GM23338 (cell line): ENCODE data around the gene STX8. TPM values are rescaled to one million over a fixed set of nuclear protein-coding genes. Genes with fewer than 3 reads are reported as not detected.

ENCODE experiments used
- ATAC-seq: fragments of 200-7000 bp; cut with Tn5 transposase; 3 replicates; pipeline ENCODE4 v1.9.1; 2020
- DNase-seq: peaks from one replicate; pipeline ENCODE4 v3.0.0-alpha.2; 2015; ENCODE audit warnings: low spot score
- H2AFZ ChIP-seq: fragments of 200-600 bp; sonication (generic); 2 replicates; pipeline ENCODE4 v1.8.0; 2016; ENCODE audit warnings: antibody characterized with exemption, mild to moderate bottlenecking, moderate library complexity
- H3F3A ChIP-seq: fragments of 200-600 bp; sonication (generic); replicated peaks from 2 replicates; pipeline ENCODE4 v1.8.0; 2017; ENCODE audit warnings: antibody characterized with exemption, mixed run types, low read depth
- H3K27ac ChIP-seq: fragments of 200-600 bp; sonication (generic); 2 replicates; pipeline ENCODE4 v1.6.1; 2016; ENCODE audit warnings: low read depth
- H3K27me3 ChIP-seq: fragments of 200-600 bp; sonication (generic); 2 replicates; pipeline ENCODE4 v1.8.0; 2016; ENCODE audit warnings: mild to moderate bottlenecking, mixed run types, moderate library complexity; ENCODE audit not compliant: insufficient read depth
- H3K36me3 ChIP-seq: fragments of 200-600 bp; sonication (generic); 2 replicates; pipeline ENCODE4 v1.8.0; 2016; ENCODE audit warnings: mild to moderate bottlenecking; ENCODE audit not compliant: insufficient read depth
- H3K4me1 ChIP-seq: fragments of 200-600 bp; sonication (generic); 2 replicates; pipeline ENCODE4 v1.8.0; 2016; ENCODE audit warnings: mild to moderate bottlenecking, moderate library complexity; ENCODE audit not compliant: insufficient read depth
- H3K4me2 ChIP-seq: fragments of 200-600 bp; sonication (generic); 2 replicates; pipeline ENCODE4 v1.7.1; 2017; ENCODE audit warnings: mixed run types
- H3K4me3 ChIP-seq: fragments of 200-600 bp; sonication (generic); 2 replicates; pipeline ENCODE4 v1.6.1; 2016; ENCODE audit warnings: mixed run types
- H3K79me2 ChIP-seq: fragments of 200-600 bp; sonication (generic); replicated peaks from 2 replicates; pipeline ENCODE4 v1.8.0; 2017; ENCODE audit warnings: mild to moderate bottlenecking; ENCODE audit not compliant: insufficient read depth
- H3K9me2 ChIP-seq: fragments of 200-600 bp; sonication (generic); 2 replicates; pipeline ENCODE4 v1.8.0; 2017; ENCODE audit not compliant: insufficient read depth
- H4K20me1 ChIP-seq: fragments of 200-600 bp; sonication (generic); replicated peaks from 2 replicates; pipeline ENCODE4 v1.8.0; 2017; ENCODE audit warnings: mild to moderate bottlenecking; ENCODE audit not compliant: insufficient read depth
- H3K27ac Mint-ChIP-seq: 2 replicates; pipeline ENCODE4 v1.8.0; 2020; ENCODE audit warnings: inconsistent platforms, mild to moderate bottlenecking, moderate library complexity, mixed read lengths
- H3K27me3 Mint-ChIP-seq: 3 replicates; pipeline ENCODE4 v1.8.0; 2022; ENCODE audit warnings: low read depth, mild to moderate bottlenecking, moderate library complexity, mixed read lengths, inconsistent platforms; ENCODE audit not compliant: insufficient read depth, poor library complexity
- H3K36me3 Mint-ChIP-seq: 3 replicates; pipeline ENCODE4 v1.8.0; 2021; ENCODE audit warnings: low read depth, mild to moderate bottlenecking, inconsistent platforms, moderate library complexity, mixed read lengths
- H3K4me1 Mint-ChIP-seq: 3 replicates; pipeline ENCODE4 v1.8.0; 2020; ENCODE audit warnings: mild to moderate bottlenecking, inconsistent platforms, mixed read lengths
- H3K4me3 Mint-ChIP-seq: 3 replicates; pipeline ENCODE4 v1.8.0; 2021; ENCODE audit warnings: moderate library complexity, mild to moderate bottlenecking, inconsistent platforms, mixed read lengths
- H3K9me3 Mint-ChIP-seq: 3 replicates; pipeline ENCODE4 v1.8.0; 2020; ENCODE audit warnings: moderate library complexity, mild to moderate bottlenecking, inconsistent platforms, mixed read lengths
- CREB1 ChIP-seq: fragments of 250-450 bp; sonication (Bioruptor Pico); IDR thresholded peaks from 2 replicates; pipeline ENCODE4 v1.5.0; 2020; ENCODE audit warnings: low read depth, mild to moderate bottlenecking, moderate library complexity
- JUNB ChIP-seq: IDR thresholded peaks from one replicate; pipeline ENCODE4 v1.6.1; 2016; ENCODE audit warnings: antibody characterized with exemption; ENCODE audit not compliant: unreplicated experiment
- POLR2AphosphoS5 ChIP-seq: IDR thresholded peaks from 2 replicates; pipeline ENCODE4 v1.6.1; 2016; ENCODE audit warnings: antibody characterized with exemption, low read depth
- ZNF114 ChIP-seq: fragments of 250-450 bp; sonication (Bioruptor Pico); IDR thresholded peaks from 2 replicates; pipeline ENCODE4 v1.5.0; 2020; ENCODE audit warnings: mild to moderate bottlenecking, moderate library complexity
- ZNF331 ChIP-seq: fragments of 250-450 bp; sonication (Bioruptor Pico); IDR thresholded peaks from 2 replicates; pipeline ENCODE4 v1.5.0; 2020; ENCODE audit warnings: low read depth, mild to moderate bottlenecking, moderate library complexity
- polyA plus RNA-seq: library from polyadenylated mRNA; unstranded; fragments of >200 nt; fragmentation: Nextera tagmentation; extraction: Ambion mirVana; gene quantifications from 2 replicates; pipeline ENCODE4 v1.2.1, GENCODE V29; 2016
- total RNA-seq: library from RNA; depleted of rRNA; stranded (reverse); fragments of >200 nt; shearing (Covaris generic); gene quantifications from 2 replicates; pipeline ENCODE4 v1.2.3, GENCODE V29; 2014
- TF ChIP-seq, protein P1 (sequence below), 2 experiments: fragments of 200-600 bp in 1 of 2; sonication (generic) in 1 of 2; conservative IDR thresholded peaks; 2 replicates each; pipeline versions ENCODE4 v1.5.1 to v1.6.1; 2016 to 2017; ENCODE audit warnings: antibody characterized with exemption in 2 of 2, low read depth in 2 of 2, mild to moderate bottlenecking in 2 of 2, moderate library complexity in 1 of 2
- TF ChIP-seq, protein P2 (sequence below): IDR thresholded peaks from 2 replicates; pipeline ENCODE4 v1.6.1; 2016; ENCODE audit warnings: antibody characterized with exemption
- TF ChIP-seq, protein P3 (sequence below): IDR thresholded peaks from one replicate; pipeline ENCODE4 v1.6.1; 2018; ENCODE audit warnings: antibody characterized with exemption; ENCODE audit not compliant: unreplicated experiment

The STX8 gene
- total and polyA plus RNA-seq, 2 experiments from 2014 or later: 59.4 to 82.3 TPM

DNA sequence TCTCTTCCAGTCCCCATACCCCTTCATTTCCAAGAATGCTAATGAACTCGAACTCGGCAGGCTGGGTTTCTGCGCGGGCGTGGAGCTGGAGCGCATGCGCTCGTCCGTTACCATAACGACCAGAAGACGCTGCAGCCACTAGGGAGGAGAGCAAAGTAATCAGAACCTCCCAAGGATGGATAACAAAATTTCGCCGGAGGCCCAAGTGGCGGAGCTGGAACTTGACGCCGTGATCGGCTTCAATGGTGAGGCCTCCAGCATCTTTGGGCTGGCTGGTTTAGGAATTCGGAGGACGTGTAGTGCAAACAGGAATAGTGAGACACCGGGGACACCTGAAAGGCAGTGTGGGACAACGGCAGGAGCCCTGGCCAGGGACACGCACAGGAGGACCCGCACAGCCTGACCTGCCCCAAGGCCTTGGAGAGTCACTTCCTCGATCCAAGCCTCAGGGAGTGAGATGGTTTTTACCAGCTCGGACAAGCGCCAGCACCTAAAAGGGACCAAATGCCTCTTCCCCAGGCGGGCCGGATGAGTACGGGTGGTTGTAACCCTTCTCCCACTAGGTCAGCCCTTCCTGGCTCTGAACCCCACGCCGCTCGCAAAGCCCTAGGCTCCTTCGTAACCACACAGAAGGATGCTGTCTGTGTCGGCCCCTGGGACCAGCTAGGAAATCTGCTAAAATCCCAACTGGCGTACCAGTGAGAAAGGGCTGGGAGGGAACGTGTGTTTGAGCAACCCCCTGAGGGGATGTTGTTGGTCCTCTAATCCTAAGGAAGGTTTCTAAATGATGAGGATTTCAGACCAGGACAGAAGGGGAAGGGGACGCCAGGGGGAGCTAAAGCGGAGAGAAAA, 1.1 kb upstream of the STX8 start, which contains the start of gene CFAP52:
CFAP52 (plus strand) TSS at position 122 of the 852 bp plus-strand sequence; CDS start at position 176, 54 bp downstream.
- peak within 1 kb of the TSS; percentile 78; the same call in 1 of the 2 replicates for H3K27ac Mint-ChIP-seq
- 0 out of 2 replicates have a peak, but pooled peaks cover 4% of the 10 kb centered on the region for H3K79me2 ChIP-seq
- H3K36me3 ChIP-seq: no peaks in the 10 kb centered on the region
- peak within 1 kb of the TSS; percentile 88 for H3K4me3 ChIP-seq
- H3K27ac ChIP-seq: no peak within 1 kb of the TSS
- H3K9me3 Mint-ChIP-seq: peaks cover 2% of the 10 kb centered on the region; the same call in 1 of the 3 replicates
- peaks cover 8% of the 10 kb centered on the region for H3K27me3 Mint-ChIP-seq
- H3K4me1 Mint-ChIP-seq: peaks cover 5% of the 10 kb centered on the region; the same call in 2 of the 3 replicates
- H3F3A ChIP-seq: no peaks in the 10 kb centered on the region
- H3K27me3 ChIP-seq: no peaks in the 10 kb centered on the region
- H3K4me3 Mint-ChIP-seq: peak within 1 kb of the TSS; percentile 79
- H3K4me2 ChIP-seq: peak within 1 kb of the TSS; percentile 87
- ATAC-seq (peak; percentile 81), DNase-seq (peak; percentile 94)
- TF ChIP-seq, protein P1, sequence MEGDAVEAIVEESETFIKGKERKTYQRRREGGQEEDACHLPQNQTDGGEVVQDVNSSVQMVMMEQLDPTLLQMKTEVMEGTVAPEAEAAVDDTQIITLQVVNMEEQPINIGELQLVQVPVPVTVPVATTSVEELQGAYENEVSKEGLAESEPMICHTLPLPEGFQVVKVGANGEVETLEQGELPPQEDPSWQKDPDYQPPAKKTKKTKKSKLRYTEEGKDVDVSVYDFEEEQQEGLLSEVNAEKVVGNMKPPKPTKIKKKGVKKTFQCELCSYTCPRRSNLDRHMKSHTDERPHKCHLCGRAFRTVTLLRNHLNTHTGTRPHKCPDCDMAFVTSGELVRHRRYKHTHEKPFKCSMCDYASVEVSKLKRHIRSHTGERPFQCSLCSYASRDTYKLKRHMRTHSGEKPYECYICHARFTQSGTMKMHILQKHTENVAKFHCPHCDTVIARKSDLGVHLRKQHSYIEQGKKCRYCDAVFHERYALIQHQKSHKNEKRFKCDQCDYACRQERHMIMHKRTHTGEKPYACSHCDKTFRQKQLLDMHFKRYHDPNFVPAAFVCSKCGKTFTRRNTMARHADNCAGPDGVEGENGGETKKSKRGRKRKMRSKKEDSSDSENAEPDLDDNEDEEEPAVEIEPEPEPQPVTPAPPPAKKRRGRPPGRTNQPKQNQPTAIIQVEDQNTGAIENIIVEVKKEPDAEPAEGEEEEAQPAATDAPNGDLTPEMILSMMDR (conservative IDR thresholded peaks at IDR 0.05; ENCODE audit: low read depth in 2 of 2): peak; percentile 81 to 88
- TF ChIP-seq JUNB: no peak
- H4K20me1 ChIP-seq: no peaks in the 10 kb centered on the region
- peaks cover 6% of the 10 kb centered on the region; the same call in 1 of the 2 replicates for H3K4me1 ChIP-seq
- peak within 1 kb of the TSS; percentile 98 for H2AFZ ChIP-seq
- no peaks in the 10 kb centered on the region for H3K9me2 ChIP-seq
- no peaks in the 10 kb centered on the region for H3K36me3 Mint-ChIP-seq

DNA sequence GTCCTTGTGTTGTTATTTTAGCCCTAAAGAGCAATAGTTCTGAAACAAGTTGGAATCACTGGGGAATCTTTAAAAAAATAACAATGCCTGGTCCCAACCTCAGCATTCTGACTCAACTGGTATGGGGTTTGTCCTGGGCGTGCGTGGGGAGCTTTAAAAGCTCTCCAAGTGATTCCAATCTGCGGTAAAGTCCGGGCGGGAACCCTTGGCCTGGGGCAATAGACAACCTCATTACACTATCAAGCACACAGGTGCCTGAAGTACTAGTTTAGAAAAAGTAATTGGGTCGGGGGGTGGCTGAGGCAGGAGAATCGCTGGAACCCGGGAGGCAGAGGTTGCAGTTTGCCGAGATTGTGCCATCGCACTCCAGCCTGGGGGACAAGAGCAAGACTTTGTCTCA, 4.4 kb downstream of the STX8 start:
- no peak overlapping the region for H3K27ac Mint-ChIP-seq
- Histone ChIP-seq H3K4me1 (peaks cover 6% of the 10 kb centered on the region; the same call in 1 of the 2 replicates), H3K4me3 (no peak overlapping the region), H3K4me2 (no peak overlapping the region), H3K79me2 (peaks cover 12% of the 10 kb centered on the region), H2AFZ (no peak overlapping the region), H3K9me2 (no peaks in the 10 kb centered on the region), H3K27me3 (no peaks in the 10 kb centered on the region), H3F3A (no peaks in the 10 kb centered on the region), H3K36me3 (0 out of 2 replicates have a peak, but pooled peaks cover 10% of the 10 kb centered on the region), H3K27ac (no peak overlapping the region), H4K20me1 (no peaks in the 10 kb centered on the region; the same call in 1 of the 2 replicates)
- H3K4me3 Mint-ChIP-seq: no peak overlapping the region
- H3K36me3 Mint-ChIP-seq: peaks cover 10% of the 10 kb centered on the region
- H3K27me3 Mint-ChIP-seq: peaks cover 7% of the 10 kb centered on the region
- no peaks in the 10 kb centered on the region; the same call in 2 of the 3 replicates for H3K4me1 Mint-ChIP-seq
- peaks cover 2% of the 10 kb centered on the region; the same call in 1 of the 3 replicates for H3K9me3 Mint-ChIP-seq
- no peak for ATAC-seq
- no peak for DNase-seq
- TF ChIP-seq, protein P2, sequence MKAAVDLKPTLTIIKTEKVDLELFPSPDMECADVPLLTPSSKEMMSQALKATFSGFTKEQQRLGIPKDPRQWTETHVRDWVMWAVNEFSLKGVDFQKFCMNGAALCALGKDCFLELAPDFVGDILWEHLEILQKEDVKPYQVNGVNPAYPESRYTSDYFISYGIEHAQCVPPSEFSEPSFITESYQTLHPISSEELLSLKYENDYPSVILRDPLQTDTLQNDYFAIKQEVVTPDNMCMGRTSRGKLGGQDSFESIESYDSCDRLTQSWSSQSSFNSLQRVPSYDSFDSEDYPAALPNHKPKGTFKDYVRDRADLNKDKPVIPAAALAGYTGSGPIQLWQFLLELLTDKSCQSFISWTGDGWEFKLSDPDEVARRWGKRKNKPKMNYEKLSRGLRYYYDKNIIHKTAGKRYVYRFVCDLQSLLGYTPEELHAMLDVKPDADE: no peak
- TF ChIP-seq CREB1 (CRISPR knock-in tag): no peak
- no peak for TF ChIP-seq ZNF331 (CRISPR knock-in tag)
- no peak for TF ChIP-seq JUNB
- TF ChIP-seq, protein P3, sequence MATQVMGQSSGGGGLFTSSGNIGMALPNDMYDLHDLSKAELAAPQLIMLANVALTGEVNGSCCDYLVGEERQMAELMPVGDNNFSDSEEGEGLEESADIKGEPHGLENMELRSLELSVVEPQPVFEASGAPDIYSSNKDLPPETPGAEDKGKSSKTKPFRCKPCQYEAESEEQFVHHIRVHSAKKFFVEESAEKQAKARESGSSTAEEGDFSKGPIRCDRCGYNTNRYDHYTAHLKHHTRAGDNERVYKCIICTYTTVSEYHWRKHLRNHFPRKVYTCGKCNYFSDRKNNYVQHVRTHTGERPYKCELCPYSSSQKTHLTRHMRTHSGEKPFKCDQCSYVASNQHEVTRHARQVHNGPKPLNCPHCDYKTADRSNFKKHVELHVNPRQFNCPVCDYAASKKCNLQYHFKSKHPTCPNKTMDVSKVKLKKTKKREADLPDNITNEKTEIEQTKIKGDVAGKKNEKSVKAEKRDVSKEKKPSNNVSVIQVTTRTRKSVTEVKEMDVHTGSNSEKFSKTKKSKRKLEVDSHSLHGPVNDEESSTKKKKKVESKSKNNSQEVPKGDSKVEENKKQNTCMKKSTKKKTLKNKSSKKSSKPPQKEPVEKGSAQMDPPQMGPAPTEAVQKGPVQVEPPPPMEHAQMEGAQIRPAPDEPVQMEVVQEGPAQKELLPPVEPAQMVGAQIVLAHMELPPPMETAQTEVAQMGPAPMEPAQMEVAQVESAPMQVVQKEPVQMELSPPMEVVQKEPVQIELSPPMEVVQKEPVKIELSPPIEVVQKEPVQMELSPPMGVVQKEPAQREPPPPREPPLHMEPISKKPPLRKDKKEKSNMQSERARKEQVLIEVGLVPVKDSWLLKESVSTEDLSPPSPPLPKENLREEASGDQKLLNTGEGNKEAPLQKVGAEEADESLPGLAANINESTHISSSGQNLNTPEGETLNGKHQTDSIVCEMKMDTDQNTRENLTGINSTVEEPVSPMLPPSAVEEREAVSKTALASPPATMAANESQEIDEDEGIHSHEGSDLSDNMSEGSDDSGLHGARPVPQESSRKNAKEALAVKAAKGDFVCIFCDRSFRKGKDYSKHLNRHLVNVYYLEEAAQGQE: no peak
- TF ChIP-seq, protein P1 (conservative IDR thresholded peaks at IDR 0.05; ENCODE audit: low read depth in 2 of 2): no peak
- no peak for TF ChIP-seq POLR2AphosphoS5
- TF ChIP-seq ZNF114 (CRISPR knock-in tag): no peak
